GM18511 (cell line): ENCODE measurements around the gene PRDM2.

ENCODE experiments used
- ATAC-seq: cut with Tn5 transposase; IDR thresholded peaks from one replicate; pipeline ENCODE4 v1.9.1; 2021; ENCODE audit warnings: mild to moderate bottlenecking, moderate library complexity; ENCODE audit not compliant: unreplicated experiment

The PRDM2 gene

DNA sequence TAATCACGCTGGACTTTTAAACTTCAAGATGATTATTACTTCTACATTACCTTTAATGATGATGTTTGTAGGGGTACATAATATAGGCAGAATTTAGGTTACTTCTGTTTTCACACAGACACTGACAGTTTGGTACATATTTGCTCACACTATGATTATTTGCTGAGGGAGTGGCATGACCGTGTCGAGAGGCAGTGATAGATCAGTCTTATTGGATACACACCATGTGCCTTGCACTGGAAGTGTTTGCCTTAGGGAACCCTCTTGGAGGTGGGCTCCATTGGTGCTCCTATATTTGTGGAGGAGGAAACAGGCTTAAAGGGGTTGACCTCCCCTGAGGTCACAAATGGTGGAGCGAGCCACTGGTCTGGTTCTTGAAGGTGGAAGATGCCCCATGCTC, 132.1 kb downstream of the PRDM2 start:
- no peak for ATAC-seq

DNA sequence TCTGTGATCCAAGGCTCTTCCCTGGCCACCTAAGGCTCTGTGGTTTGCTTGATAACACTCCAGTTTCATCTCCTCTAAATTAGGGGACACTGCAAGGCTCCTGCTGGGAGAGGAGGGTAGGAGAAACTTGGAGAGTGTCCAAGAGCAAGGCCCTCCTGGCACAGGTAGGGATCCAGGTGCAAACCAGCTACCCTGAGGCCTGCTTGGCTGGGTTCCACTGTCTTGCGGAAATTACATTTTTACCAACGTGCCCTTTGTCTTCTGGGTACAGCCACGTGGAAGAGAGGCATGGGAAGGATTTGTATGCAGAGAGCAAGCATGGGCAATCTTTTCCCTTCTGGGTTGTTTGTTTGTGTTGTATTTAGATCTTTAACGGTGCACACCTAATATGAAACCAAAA, 132.5 kb downstream of the PRDM2 start:
- no peak for ATAC-seq

DNA sequence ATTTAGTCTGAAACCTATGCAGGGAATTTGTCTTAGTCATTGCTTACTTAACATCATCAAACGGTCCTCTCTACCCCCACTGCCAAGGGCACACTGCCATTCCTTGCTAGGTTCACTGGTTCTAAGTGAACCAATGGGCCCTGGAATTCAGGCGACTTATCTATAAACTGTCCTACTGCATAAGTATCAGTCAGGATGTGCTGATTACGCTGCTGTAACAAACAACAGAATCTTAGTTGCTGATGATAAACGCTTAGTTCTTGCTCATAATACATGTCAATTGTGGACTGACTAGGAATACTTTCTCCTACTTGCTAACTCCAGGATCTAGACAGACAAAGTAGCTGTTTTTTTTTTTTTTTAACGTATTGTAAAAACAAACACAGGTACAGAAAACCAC, 136.1 kb downstream of the PRDM2 start:
- no peak for ATAC-seq

DNA sequence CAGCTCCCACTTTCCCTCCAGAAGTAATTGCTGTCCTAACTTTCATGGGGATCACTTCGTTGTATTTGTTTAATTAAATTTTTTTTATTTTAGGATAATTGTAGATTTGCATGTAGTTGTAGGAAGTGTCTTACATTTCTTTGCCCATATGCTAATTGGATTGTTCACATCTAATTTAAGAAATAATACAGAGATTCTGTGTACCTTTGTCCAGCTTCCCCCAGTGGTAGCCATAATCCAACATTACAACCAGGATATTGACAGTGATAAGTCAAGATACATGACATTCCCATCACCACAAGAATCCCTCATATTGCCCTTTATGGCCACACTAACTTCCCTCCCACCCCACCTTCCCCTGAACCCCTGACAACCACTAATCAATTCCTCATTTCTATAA, 136.6 kb downstream of the PRDM2 start:
- ATAC-seq, result no peak

- no peak for ATAC-seq
These were observed 138.2 kb downstream of the PRDM2 start for GRCh38 chr1:13838236-13838635.

GRCh38 chr1:13842497-13842896, 142.5 kb downstream of the PRDM2 start:
- no peak for ATAC-seq

DNA sequence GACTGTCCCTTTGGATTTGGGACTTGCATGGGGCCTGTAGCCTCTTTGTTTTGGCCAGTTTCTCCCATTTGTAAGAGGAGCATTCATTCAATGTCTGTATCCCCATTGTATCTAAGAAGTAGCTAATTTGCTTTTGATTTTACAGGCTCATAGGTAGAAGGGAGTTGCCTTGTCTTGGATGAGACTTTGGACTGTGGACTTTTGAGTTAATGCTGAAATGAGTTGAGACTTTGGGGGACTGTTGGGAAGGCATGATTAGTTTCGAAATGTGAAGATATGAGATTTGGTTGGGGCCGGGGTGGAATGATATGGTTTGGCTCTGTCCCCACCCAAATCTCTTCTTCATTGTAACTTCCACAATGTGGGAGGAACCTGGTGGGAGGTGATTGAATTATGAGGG, 151.7 kb downstream of the PRDM2 start:
- no peak for ATAC-seq

GRCh38 chr1:13855554-13855953, 155.6 kb downstream of the PRDM2 start:
- ATAC-seq, result no peak

DNA sequence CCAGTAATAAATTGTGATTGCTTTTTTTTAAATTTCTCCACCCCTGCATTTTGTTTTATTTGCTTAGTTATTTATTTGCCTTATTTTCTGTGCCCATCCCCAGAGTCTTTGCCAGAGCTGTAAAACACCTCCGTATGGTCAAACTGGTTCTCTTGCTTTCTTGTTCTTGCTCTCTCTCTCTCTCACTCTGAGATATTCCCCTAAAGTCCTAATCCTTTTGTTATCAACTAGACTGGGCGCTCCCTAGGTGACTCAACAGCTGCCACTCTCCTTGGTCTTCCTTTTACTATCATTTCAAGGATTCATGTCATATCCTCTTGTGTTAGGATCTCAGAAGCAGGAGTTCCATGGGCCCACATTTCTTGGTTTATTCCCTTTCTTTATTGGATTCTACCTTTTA, 160.0 kb downstream of the PRDM2 start:
- ATAC-seq, result no peak

DNA sequence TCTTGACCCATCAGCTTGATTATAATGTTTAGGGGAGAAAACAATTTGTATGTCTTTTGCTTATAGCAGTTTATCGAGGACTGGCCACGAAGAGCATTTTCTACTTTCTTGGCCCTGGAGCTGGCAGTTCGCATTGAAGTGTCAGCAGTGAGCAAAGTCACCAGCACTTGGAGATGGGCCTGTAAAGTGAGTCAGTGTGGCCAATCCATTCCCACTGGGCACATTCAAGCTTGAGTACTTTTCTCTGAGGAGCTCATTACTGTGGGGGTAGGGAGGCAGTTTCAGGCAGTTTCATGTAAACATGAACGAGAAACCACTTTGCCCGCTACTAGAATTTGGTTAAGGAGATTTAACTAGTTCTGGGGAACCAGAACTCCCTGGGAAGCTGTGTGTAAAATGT, 164.8 kb downstream of the PRDM2 start:
- no peak for ATAC-seq

- no peak for ATAC-seq
These were observed 165.9 kb downstream of the PRDM2 start for GRCh38 chr1:13865851-13866250.

GRCh38 chr1:13867603-13868002, 167.6 kb downstream of the PRDM2 start:
- no peak for ATAC-seq

DNA sequence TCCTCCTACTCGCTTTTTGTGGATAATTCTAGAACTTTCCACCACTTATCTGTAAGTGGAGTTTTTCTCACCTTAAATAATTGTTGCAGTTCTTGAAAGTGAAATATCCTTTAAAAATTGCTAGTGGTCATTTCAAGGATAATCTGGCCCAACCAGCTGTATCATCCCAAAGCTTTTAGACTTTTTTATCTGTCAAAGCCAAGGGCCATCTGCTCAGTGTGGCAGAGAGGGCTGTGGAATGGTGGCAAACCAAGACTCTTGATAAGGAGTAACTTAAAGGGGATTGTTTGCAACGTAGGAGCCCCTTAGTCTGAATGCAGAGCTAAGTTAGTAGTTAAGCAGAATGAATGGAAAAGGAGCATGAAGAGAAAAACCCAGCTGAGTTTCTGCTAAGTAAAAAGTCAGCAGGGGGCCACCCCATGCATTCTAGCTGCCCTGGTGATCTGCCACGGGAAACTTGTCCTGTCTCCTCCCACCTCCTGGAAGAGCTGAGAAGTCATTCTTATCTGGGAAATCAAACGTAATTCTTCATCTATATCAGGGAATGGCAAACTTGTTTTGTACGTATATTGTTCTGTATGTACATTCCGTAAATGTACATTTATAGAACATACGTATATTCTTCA, 169.3 kb downstream of the PRDM2 start:
- ATAC-seq, result no peak

DNA sequence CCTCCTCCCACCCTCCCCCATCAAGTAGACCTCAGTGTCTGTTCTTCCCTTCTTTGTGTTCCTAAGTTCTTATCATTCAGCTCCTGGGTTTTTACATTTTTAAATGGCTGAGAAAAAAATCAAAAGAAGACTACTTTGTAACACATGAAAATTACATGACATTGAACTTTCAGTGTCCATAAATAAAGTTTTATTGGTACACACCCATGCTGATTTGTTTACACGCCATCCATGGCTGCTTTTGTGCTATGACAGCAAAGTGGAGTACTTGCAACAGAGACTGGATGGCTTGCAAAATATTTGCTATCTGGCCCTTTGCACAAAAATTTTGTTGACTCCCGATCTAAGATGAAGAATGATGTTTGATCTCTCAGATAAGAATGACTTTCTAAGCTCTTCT, 171.4 kb downstream of the PRDM2 start:
- ATAC-seq, result no peak

DNA sequence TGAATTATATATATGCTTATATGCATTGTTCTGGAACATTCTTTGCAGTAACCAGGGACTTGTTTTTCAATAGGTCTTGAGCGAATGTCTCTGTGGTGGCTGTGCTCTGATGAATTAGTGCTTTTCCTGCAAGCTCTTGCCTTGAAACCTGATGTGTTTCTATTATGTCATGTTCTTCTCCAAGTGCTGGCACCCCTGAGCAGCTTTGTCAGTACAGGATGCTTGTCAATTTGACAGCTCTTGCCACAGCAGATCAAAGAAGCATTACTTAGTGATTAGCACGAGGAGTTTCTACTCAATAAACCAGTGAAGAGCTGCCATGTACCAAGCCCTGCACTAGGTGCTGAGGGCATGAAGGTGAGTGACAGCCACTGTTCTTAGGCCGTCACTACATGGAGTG, 171.9 kb downstream of the PRDM2 start:
- no peak for ATAC-seq

GRCh38 chr1:13873032-13873431, 173.0 kb downstream of the PRDM2 start:
- no peak for ATAC-seq
